HT-29 (cell line): ENCODE data around the gene DNAH10. TPM values are rescaled to one million over a fixed set of nuclear protein-coding genes. Genes with fewer than 3 reads are reported as not detected.

Experiments used
- DNase-seq: peaks from one replicate; pipeline ENCODE4 v3.0.0-alpha.2; 2015; ENCODE audit warnings: low spot score
- total RNA-seq: library from RNA; depleted of rRNA; stranded (reverse); fragments of >200 nt; shearing (Covaris generic); gene quantifications from 2 replicates; pipeline ENCODE4 v1.2.3, GENCODE V29; 2014

Gene DNAH10
- total RNA-seq, 1 experiment from 2014 or later = under 0.01 TPM

DNA sequence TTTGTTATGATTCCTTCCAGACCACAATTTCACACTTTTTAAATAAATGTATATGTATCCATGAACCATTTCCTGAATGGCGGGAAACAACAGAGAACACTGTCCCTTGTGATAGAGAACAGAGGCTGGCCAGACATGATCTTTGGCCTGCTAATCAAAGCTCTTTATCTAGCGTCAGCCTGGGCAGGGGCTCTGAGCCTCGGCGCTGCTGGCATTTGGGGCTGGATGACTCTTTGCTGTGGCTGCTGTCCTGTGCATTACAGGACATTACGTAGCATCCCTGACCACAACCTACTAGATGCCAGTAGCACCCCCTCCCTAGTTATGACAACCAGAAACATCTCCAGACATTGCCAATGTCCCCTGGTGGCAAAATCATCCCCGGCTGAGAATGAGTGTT lies 77.7 kb downstream of the DNAH10 start:
- DNase-seq = no peak

DNA sequence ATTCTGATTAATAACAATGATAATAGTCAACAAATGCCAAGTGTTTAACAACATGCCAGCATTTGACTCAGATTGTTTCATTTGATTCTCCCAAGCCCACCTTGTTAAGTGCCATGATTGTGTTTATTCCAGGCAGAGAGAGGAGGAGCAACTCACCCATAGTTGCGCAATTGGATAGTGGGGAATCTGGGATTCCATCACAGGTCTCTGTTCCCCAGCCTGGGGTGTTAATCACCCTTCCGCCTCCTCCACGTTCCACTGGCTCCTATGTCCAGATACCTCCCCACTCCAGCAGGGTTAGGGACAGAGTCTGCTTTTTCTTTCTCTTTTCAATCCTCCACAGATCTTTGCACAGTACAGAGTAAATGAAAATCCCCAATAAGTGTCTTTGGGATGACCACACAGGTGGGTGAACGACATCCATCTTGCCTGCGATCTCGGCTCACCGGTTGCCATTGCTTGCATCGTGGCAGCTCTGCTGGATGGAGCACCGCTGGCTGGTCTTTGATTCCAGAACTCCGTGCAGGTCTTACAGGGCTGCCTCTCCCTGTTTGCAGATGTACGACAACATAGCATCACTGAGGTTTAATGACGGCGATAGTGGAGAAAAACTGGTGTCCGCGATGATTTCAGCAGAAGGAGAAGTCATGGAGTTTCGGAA lies 78.8 kb downstream of the DNAH10 start:
- no peak for DNase-seq

DNA sequence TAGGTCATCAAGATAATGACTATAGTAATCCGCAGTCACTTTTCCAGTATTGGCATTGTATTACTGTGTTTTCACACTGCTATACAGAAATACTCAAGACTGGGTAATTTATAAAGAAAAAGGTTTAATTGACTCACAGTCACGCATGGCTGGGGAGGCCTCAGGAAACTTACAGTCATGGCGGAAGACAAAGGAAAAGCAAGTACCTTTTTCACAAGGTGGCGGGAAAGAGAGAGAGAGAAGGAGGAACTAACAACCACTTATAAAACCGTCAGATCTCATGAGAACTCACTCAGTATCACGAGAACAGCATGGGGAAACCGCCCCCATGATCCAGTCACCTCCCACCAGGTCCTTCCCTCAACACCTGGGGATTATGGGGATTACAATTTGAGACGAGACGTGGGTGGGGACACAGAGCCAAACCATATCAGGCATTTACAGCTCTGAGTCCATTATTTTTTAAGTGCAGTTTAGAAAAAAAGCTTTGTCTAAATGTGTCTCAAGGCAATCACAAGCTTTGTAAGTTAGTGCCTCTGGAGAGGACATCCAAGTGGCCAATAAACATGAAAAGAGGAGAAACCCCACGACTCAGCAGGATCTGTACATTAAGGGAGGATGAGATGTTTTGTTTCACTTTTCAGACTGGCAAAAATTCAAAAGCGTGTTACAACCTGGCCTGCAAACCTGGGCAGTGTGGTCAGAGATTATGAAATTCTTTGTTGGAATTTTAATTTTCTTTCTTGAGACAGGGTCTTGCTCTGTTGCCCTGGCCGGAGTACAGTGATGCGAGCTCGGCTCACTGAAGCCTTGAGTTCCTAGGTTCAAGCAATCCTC lies 82.0 kb downstream of the DNAH10 start:
- no peak for DNase-seq

DNA sequence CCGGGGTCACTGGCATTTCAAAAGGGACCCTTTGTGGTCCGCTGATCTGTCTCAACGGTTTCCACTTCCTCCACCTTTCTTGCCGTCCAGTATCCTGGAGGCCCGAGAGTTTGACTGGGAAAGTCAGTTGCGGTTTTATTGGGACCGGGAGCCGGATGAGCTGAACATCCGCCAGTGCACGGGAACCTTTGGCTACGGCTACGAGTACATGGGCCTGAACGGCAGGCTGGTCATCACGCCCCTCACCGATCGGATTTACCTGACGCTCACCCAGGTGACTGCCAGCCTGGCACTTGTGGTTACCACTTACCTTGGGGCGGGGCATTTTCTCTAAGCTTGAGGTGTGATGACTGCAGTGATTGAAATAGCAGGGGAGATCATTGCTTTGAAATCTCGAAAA lies 83.8 kb downstream of the DNAH10 start:
- no peak for DNase-seq

DNA sequence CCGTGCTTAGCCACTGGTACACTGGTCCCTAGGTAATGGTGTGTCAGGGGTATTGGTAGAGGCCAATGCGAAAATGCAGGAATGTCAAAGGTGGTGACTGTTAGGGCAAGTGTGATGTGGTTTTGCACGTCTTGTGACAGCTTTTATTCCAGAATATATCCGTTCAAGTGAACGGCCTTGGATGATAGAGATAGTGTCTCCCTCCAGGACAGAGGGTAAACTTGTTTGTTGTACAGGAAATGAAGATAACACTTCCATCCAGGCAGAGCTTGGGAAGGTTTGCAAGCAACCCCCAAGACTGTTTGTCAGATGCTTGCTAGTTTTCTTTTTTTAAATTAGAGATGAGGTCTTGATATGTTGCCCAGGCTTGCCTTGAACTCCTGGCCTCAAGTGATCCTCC lies 84.2 kb downstream of the DNAH10 start:
- DNase-seq = no peak

DNA sequence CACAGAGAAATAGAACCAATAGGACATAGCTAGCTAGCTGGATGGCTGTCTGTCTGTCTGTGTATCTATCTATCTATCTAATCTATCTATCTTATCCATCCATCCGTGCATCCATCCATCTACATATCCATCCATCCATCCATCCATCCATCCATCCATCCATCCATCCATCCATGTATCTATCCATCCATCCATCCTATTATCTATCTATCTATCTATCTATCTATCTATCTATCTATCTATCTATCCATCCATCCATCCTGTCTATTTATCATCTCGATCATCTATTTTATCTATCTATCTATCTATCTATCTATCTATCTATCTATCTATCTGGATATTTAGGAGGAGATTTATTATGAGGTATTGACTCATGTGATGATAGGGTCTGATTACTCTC lies 84.9 kb downstream of the DNAH10 start:
- no peak for DNase-seq

DNA sequence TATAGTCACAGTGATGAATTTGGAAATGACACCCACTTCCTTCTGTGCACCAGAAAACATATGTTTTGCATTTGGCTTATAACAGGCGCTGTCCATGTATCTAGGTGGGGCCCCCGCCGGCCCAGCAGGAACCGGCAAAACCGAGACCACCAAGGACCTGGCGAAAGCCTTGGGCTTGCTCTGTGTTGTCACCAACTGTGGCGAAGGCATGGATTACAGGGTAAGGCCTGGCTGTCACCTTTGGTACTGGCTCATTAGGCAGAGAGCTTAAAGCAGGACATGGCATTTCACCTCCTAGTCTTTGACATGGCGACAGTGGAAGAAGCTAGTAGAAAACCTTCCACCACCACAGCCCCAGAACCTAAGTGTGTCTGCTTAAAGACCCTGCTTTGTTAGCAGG lies 85.8 kb downstream of the DNAH10 start:
- DNase-seq = no peak

DNA sequence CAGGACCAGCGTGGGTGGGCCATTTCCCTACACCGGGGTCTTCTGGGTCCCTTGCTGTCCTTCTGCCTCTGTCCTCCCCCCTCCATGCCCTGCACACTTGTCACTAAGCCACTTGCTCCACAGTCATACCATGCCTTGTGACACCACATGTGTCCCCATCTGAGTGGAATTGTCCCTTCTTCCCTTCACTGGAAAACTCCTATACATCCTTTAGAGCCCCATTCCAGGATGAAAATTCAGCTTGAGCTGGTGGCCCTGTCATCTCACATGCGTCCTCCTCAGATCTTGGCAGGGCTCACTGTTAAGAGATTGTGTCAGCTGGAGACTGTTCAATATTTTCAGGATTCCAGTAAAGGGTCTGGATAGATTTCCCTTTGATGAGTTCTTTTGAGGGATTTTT lies 87.4 kb downstream of the DNAH10 start:
- DNase-seq = no peak

DNA sequence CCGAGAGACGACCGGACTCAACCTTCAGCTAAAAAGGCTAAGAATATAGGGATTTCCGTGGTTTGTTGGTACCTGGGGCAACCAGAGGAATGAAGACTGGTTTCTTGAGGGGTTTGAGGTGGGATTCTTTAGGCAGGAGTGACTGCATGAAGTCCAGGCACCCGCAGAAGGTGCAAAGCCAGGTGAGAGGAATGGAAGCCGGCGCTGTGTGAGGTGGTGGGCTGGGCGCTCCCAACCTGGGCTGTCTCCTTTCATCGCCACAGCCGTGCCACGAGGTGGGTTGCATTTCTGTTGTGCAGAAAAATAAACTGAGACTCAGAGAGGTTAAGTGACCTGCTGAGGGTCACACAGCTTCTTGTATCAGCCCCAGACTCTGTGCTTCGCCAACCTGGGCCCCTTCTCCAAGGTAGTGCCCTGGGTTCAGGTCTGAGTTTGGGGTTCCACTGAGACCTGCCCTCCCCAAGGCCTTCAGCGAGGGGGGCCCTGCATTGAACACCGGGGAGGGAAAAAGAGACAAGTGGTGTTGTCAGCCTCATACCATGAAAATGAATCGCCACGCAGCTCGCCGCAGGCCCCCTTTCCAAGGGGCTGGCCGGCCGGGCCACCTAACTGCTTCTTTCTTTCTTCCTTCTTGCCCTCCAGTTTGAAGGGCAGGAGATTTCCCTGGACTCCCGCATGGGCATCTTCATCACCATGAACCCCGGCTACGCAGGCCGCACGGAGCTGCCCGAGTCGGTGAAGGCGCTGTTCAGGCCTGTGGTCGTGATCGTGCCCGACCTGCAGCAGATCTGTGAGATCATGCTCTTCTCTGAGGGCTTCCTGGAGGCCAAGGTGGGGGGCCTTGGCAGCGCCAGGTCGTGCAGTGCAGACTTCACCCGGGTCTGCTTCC lies 88.4 kb downstream of the DNAH10 start:
- DNase-seq = no peak

DNA sequence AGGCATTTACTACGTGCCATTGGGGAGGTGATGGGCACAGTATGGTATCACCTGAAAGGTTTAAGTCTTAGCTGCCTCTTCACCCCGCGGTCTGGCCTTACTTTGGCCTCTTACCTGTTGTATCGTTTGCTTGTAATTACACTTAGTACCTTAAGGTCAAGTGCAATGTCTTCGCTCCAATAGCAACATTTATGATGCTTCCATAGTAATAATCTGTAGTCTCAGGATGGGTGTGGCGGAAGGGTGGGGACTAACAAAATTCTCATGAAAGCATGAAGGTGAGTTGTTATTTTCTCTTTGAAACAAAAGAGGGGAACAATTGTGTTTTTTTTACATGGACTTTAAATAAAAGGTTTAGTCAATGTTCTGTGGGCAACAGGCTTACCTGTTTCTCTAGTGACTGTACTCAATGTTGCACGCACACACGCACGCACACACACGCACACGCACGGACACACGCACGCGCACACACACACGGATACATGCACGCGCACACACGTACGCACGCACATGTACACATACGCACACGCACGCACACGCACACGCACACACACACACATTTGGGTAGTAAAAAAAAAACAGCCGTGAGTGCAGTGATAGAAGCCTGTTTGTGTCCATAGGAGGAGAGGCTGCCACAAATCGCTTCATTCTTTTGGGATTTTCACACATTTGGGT lies 91.4 kb downstream of the DNAH10 start:
- no peak for DNase-seq

DNA sequence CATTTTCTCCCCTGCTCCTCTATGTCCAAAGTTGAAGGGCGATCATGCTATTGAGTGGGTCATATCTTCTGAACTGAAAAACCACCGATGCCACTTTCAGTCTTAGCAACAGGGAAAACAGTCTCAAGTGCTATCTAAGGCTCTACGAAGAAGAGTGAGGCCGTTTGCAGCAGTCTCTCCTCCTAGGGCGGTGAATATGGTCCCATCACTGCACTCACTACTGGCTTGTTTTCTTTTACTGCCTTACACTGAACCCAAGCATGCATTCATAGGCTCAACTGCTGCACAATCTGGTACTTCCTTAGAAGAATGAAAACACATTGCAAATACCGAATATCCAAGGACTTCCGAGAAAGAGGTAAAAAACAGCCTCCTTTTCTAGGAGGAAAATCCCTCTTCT lies 92.1 kb downstream of the DNAH10 start:
- DNase-seq = no peak

DNA sequence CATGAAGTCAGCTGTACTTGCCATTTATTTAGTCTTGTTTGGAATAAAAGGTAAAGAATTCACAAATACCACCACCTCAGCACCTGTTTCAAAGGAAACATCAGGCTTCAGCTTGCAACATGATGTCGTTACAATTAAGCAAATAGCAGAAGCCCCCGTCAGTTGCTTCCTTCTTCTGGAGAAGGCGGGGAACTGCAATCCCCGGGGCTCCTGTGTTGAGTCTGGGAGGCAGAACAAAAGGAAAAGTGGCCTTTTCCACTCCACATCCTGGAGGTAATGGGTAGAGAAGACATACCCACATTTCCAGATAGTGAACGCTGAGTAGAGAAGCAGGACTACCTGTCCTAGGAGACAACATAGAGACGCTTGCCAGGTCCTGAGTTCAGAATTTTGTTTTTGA lies 92.8 kb downstream of the DNAH10 start:
- DNase-seq = no peak

DNA sequence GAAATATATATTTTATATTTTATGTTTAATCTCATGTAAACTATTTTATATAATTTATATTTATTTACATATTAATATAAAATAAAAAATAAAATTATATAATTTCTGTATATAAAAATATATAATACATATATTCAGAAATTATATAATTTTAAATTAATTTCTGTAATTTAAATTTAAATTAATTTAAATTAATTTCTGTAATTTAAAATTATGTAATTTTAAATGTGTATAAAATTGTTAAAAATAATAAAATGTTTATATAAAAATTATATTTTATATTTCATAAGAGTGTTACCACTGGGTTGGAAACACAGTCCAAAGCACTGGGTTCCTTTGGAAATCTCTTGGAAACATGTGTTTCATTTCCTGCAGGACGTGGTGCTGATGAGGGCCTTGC lies 94.6 kb downstream of the DNAH10 start:
- DNase-seq = no peak

DNA sequence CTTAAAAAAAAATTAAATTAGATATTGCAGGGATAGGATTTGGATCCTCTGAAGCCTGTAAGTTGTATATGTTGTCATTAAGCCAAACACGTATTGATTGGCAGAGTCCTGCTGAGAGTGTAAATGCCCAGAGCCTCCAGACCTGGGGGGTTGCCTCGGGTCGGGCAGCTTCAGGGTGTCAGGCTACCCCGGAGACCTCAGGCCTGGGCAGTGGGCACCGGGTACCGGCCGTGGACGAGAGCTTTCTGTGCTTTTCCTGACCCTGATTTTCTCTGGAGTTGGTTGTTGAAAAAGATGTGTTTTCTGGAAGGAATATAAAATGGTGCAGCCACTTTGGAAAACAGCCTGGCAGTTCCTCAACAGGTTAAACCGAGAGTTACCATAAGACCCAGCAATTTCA lies 96.1 kb downstream of the DNAH10 start:
- no peak for DNase-seq

DNA sequence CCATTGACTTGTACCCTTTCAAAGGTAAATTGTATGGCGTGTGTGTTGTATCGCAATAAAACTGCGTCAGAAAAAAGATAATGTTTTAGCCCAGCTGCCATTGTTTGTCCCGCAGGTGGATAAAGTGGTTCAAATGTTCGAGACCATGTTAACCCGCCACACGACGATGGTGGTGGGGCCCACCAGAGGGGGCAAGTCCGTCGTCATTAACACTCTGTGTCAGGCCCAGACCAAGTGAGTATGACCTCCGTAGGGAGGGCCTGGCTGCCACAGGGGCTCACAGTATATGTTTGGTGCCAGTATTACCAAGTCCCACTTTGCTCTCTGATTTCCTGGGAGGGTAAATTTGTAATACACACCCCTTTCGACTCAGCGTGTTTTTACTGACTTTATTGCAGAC lies 96.9 kb downstream of the DNAH10 start:
- no peak for DNase-seq

DNA sequence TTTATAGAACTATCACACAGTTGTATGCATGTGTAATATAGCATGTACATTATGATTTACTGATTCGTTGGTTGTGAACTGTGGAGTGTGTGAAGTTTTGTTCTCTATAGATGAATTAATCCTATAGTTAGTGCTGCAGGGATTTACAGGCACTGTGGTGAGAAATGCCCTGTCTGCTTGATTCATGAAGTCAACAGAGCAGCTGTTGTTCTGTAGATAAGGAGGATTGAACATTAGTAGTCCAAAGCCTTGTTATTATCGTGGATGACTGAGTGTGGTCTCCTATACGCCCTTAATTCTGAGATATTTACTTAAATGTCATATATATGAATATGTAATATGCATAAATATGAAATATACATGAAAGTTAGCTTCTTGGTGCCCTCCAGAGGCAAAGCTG lies 98.3 kb downstream of the DNAH10 start:
- DNase-seq = no peak

DNA sequence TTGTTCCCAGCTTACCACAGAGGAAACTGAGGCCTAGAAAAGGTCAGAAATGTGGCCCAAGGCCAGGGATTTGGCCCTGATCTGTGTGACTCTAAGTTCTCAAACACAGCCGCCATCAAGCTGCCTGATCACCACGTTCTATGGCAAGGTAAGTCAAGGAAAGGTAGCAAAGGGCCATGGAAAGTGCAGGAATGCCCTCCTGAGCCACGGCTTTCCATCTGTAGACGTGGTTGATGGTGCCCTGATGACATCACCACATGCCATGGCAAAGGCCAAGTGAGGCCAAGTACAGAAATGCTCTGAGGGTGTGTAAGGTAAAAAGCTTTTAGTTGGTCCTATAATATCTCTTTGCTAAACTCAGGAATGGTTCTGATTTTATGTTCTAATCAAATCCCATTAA lies 99.3 kb downstream of the DNAH10 start:
- no peak for DNase-seq

DNA sequence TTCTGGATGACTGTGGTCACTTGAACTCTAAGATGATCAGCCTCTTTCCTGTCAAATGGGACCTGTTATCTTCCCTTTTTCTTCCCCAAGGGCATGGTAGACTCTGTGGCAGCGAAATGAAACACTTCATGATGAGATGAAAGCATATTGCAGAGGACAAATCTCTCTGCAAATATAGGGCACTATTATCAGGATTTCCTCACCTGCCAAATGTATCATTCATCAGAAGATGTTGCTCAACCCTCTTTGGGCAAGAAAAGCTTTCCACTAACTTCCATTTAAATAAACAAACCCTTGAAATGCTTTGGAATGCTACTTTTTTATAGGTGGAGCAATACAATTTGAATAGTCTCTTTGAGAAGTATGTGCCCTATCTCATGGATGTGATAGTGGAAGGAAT lies 105.0 kb downstream of the DNAH10 start:
- no peak for DNase-seq

DNA sequence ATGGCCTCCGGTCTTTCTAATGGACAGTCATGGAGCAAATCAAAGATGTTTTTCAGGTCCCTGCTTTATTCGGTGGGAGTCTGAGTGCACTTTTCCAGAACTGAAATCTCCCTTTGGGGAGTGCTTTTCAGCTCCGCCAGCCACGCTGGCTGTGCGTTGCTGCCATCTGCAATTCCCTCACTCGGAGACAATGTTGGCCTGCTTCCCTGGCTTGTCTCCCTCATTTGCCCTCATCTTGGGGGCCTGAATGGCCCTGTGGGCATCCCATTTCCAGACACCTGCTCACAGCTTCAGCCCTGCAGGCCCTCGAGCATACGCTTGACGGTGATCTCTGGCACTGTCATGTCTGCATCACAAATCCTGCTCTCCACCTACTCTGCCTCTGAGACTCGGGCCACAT lies 106.7 kb downstream of the DNAH10 start:
- DNase-seq = no peak

DNA sequence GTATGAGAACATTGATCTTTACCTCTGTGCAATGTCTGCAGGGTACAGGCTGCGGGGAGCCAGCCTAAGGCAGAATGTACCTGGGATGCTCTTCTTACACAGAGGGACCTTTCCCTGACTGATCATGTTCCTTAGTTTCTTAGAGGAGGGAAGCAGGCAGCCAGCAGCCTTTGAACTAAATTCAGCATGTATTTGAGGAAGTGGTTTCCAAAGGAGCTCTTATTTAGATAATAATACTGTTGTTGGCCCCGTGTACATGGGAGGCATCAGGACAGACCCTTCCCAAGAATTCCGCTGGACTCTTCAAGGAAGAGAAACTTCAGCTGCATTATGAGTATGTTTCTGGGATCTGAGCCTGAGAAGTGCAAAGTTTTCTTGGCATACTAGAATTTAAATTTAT lies 111.7 kb downstream of the DNAH10 start:
- no peak for DNase-seq

DNA sequence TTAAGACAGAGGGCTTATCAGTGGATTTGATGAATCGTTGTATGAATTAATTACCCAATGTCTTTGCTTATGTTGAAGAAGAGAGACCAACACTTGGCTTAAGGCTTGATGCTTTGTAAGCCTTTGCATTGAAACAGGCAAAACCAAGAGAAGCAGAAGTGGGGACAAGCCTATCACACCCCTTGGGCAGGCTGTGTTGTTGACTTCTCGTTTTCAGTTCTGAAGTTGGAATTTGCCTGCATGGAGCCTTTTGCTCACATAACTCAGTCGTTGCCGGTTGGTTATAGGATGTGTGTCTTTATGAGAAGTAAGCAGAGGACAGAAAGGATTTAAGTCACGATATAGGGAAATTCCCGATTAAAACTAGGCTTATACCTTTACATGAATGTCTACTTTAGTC lies 115.9 kb downstream of the DNAH10 start:
- DNase-seq = no peak

DNA sequence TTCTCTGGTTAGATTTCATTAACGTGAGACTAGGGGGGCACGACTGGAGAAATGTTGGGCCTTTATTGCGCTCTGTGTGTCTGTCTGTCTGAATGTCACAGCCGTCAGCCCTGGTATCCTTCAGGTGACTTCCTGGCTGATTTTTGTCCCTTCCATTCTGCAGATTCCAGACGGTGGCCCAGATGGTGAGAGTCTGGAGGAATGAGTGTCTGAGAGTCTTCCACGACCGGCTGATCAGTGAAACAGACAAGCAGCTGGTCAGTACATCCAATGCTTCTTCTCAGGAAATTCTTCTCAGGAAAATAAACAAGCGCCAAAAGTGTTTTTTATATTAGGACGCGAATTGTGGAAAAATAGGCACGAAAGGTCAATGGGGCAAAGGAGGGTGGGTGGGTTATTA lies 117.0 kb downstream of the DNAH10 start:
- DNase-seq = no peak
